Measurements from ENCODE around the gene BMP7. TPM values are rescaled to one million over a fixed set of nuclear protein-coding genes. Genes with fewer than 3 reads are reported as not detected.

BMP7 gene
- total RNA-seq, 1 donor from 2014 or later = 3.7 TPM

GRCh38 chr20:57118964-57119363, 147.5 kb downstream of the BMP7 start:
- no peak overlapping the region for H3K27ac ChIP-seq (ENCODE audit: low read depth, low read length)
- peaks cover 0 to 11% (median 7%) of the 10 kb centered on the region in 3 donors for H3K27me3 ChIP-seq (ENCODE audit: control insufficient read depth in 3 of 3, insufficient read depth in 3 of 3, low read length in 3 of 3)
- no peaks in the 10 kb centered on the region for H3K4me1 ChIP-seq (ENCODE audit: control insufficient read depth in 3 of 3, insufficient read depth in 3 of 3, low read length in 3 of 3)
- no peaks in the 10 kb centered on the region for H3K36me3 ChIP-seq (ENCODE audit: control insufficient read depth in 3 of 3, insufficient read depth in 3 of 3, low read length in 3 of 3)
- H3K9me3 ChIP-seq (ENCODE audit: control insufficient read depth in 3 of 3, low read length in 3 of 3) = no peaks in the 10 kb centered on the region
- no peak overlapping the region for H3K4me3 ChIP-seq (ENCODE audit: low read length in 3 of 3)
- no peak overlapping the region for H3K9ac ChIP-seq (ENCODE audit: low read depth in 1 of 3, low read length in 3 of 3)

Small RNA genes lying within 50 kb of the gene (small RNA-seq; reads per million reads assigned to genes)
- gene RF00019 = not detected

Other genes with a start within 250 kb of the BMP7 start
- gene SPO11, start 63.2 kb upstream of the BMP7 start, total RNA-seq = not detected
- gene RAE1, start 84.6 kb upstream of the BMP7 start, total RNA-seq = 18.3 TPM
- gene RBM38, start 124.8 kb upstream of the BMP7 start, total RNA-seq = 60.0 TPM